A549 treated with AZD2906 at 1 μM for 4 hours (cell line): ENCODE data around the gene MS4A14. TPM values are rescaled to one million over a fixed set of nuclear protein-coding genes. Genes with fewer than 3 reads are reported as not detected.

Source experiments
- total RNA-seq: library from RNA; stranded (reverse); fragments of 200-300 nt; extraction: Qiagen RNA extraction; gene quantifications from 5 replicates; pipeline ENCODE4 v1.2.3, GENCODE V29; 2022

The MS4A14 gene
- not detected in 5 replicates for total RNA-seq

DNA sequence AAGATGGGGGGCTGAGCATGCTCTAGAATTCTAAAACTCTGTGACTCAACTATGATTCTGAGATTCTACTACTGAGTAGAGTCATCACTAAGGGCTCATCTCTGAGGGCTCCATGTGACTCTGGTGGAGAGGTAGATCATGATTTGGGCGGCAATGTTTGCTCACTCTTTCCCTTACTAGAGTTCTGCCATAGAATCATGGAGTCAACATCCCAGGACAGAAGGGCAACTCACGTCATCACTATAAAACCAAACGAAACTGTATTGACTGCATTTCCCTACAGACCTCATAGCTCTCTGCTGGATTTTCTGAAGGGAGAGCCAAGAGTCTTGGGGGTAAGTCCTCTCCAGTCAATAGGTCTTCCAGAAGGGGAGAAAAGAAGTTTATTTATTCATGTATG is at the start of gene MS4A14:
MS4A14 (plus strand) TSS at position 78 of the 400 bp plus-strand sequence; CDS start at position 198, 120 bp downstream.

DNA sequence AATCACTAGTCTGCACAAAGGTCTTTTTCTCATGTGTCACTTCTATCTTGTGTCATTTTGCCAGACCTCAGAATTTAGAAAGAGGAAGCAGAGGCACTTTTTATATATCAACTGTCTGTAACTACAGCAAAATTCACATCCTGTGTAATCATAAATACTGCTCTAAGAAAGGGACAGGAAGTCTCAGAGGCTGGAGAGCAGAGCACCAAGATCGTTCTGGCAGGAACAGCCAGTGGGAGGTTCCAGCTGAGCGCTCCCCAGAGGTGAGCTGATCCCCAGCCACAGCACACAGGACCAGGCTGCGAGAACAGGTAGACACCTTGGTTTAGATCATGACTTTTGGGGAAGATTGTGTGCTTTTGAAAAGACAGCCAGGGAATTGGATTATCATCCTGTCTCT is 17.9 kb upstream of the MS4A14 start, which contains the start of gene MS4A7:
MS4A7 (plus strand) TSS at position 179 of the 400 bp plus-strand sequence. CDS start 4,610 bp downstream, outside the sequence.

GRCh38 chr11:60429272-60429671 is 33.0 kb downstream of the MS4A14 start, which contains the start of gene MS4A5:
MS4A5 (plus strand) TSS chr11:60429572; CDS start chr11:60429675, 103 bp downstream.

GRCh38 chr11:60455531-60456042 is 59.3 kb downstream of the MS4A14 start, which contains the start of gene MS4A1:
MS4A1 (plus strand) TSS chr11:60455847; CDS start chr11:60462375, 6,528 bp downstream.

Other genes starting within 250 kb of the MS4A14 start
- gene MS4A6A, start 213.4 kb upstream of the MS4A14 start, total RNA-seq, result not detected in 5 replicates
- not detected in 5 replicates for gene MS4A4E, start 153.3 kb upstream of the MS4A14 start, total RNA-seq
- gene MS4A4A, start 115.8 kb upstream of the MS4A14 start, total RNA-seq, result not detected in 5 replicates
- not detected in 5 replicates for gene MS4A6E, start 69.2 kb upstream of the MS4A14 start, total RNA-seq
- gene MS4A7, start 17.9 kb upstream of the MS4A14 start, total RNA-seq, result not detected in 5 replicates
- not detected in 5 replicates for gene MS4A5, start 33.1 kb downstream of the MS4A14 start, total RNA-seq
- not detected in 5 replicates for gene MS4A1, start 59.4 kb downstream of the MS4A14 start, total RNA-seq
- not detected in 5 replicates for gene MS4A12, start 96.3 kb downstream of the MS4A14 start, total RNA-seq
- not detected in 5 replicates for gene MS4A13, start 118.9 kb downstream of the MS4A14 start, total RNA-seq